Memory B cell (primary cell): ENCODE measurements around the gene DACT2.
"Not testable (repeated sequence)": the region's sequence is repeated elsewhere in the genome, so short reads cannot be mapped to it uniquely, and the experiment has no call there.

Experiments
- ATAC-seq: fragments of 150-1000 bp; cut with Tn5 transposase; 2 replicates; pipeline ENCODE4 v1.10.0; 2021; ENCODE audit warnings: low read depth, mild to moderate bottlenecking, moderate library complexity
- DNase-seq, 2 donors: peaks; one replicate each; pipeline ENCODE4 v3.0.0; 2022; ENCODE audit warnings: low spot score in 2 of 2
- H3K27ac Mint-ChIP-seq: one replicate; pipeline ENCODE4 v1.8.0; 2022; ENCODE audit warnings: mild to moderate bottlenecking, moderate library complexity, mixed read lengths
- H3K27me3 Mint-ChIP-seq: one replicate; pipeline ENCODE4 v1.8.0; 2022; ENCODE audit warnings: mixed read lengths
- H3K36me3 Mint-ChIP-seq: one replicate; pipeline ENCODE4 v1.8.0; 2022; ENCODE audit warnings: mild to moderate bottlenecking, mixed read lengths
- H3K4me1 Mint-ChIP-seq: one replicate; pipeline ENCODE4 v1.8.0; 2022; ENCODE audit warnings: mixed read lengths
- H3K4me3 Mint-ChIP-seq: one replicate; pipeline ENCODE4 v1.8.0; 2022; ENCODE audit warnings: mild to moderate bottlenecking, moderate library complexity, mixed read lengths
- H3K9me3 Mint-ChIP-seq: one replicate; pipeline ENCODE4 v1.8.0; 2022; ENCODE audit warnings: mixed read lengths

The DACT2 gene

GRCh38 chr6:168294901-168295300 is 24.7 kb downstream of the DACT2 start:
- Mint-ChIP-seq H3K27ac (no peak overlapping the region), H3K4me1 (no peaks in the 10 kb centered on the region), H3K36me3 (peaks cover 2% of the 10 kb centered on the region), H3K9me3 (peaks cover 3% of the 10 kb centered on the region), H3K4me3 (no peak overlapping the region), H3K27me3 (peaks cover 2% of the 10 kb centered on the region)
- ATAC-seq (no peak), DNase-seq (no peak)

GRCh38 chr6:168293636-168294530 is 25.7 kb downstream of the DACT2 start:
- H3K36me3 Mint-ChIP-seq: peaks cover 2% of the 10 kb centered on the region
- H3K9me3 Mint-ChIP-seq: peaks cover 3% of the 10 kb centered on the region
- no peak overlapping the region for H3K27ac Mint-ChIP-seq
- ATAC-seq (no peak), DNase-seq (no peak)
- peaks cover 3% of the 10 kb centered on the region for H3K27me3 Mint-ChIP-seq
- H3K4me3 Mint-ChIP-seq: no peak overlapping the region
- H3K4me1 Mint-ChIP-seq: no peaks in the 10 kb centered on the region

DNA sequence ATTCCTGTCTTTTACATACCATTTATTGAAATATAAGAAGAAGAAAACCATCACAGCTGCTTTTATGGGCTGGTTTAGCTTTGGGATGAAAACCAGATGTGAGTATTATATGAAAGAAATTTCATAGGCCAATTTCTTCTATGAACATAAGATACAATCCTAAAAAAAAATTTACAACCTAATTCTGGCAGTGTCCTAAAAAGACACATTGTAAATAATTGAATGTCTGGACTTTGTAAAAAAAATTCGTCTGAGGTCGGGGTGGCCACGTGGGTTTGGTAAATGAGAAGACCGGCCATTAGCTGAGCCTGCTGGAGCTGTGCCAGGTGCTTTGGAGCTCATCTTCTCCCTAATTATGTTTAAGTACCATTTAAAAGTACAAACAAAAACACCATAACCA is 26.8 kb downstream of the DACT2 start:
- peaks cover 3% of the 10 kb centered on the region for H3K9me3 Mint-ChIP-seq
- DNase-seq (no peak), ATAC-seq (no peak)
- H3K4me1 Mint-ChIP-seq: no peaks in the 10 kb centered on the region
- H3K4me3 Mint-ChIP-seq: no peak overlapping the region
- H3K36me3 Mint-ChIP-seq: peaks cover 2% of the 10 kb centered on the region
- no peak overlapping the region for H3K27ac Mint-ChIP-seq
- H3K27me3 Mint-ChIP-seq: peaks cover 3% of the 10 kb centered on the region

DNA sequence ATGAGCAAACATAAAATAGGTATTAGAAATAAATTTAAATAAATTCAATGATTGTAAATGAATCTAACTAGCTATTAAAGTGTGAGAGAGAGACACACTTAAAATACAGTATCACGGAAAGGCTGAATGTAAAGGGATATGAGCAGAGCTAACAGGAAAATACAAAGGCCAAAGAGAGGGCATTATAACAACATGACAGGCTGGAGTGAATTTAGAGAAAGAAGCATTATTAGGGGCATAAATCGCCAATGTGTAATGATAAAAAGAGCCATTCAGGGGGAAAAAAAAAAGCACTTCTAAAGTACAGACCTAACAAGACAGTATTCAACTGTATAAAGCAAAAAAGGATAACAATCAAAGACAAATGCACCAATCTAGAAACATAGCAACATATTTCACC is 28.1 kb downstream of the DACT2 start:
- DNase-seq (no peak), ATAC-seq (no peak)
- Mint-ChIP-seq H3K27ac (no peak overlapping the region), H3K36me3 (peaks cover 2% of the 10 kb centered on the region), H3K9me3 (peaks cover 3% of the 10 kb centered on the region), H3K4me3 (no peak overlapping the region), H3K27me3 (peaks cover 1% of the 10 kb centered on the region), H3K4me1 (no peaks in the 10 kb centered on the region)

- peaks cover 1% of the 10 kb centered on the region for H3K27me3 Mint-ChIP-seq
- no peaks in the 10 kb centered on the region for H3K9me3 Mint-ChIP-seq
- no peak for ATAC-seq
- H3K27ac Mint-ChIP-seq: no peak overlapping the region
- H3K36me3 Mint-ChIP-seq: no peaks in the 10 kb centered on the region
- H3K4me1 Mint-ChIP-seq: no peaks in the 10 kb centered on the region
- H3K4me3 Mint-ChIP-seq: no peak overlapping the region
- DNase-seq: no peak
These were observed 29.5 kb downstream of the DACT2 start for GRCh38 chr6:168290095-168290494.

GRCh38 chr6:168289571-168289962 is 30.0 kb downstream of the DACT2 start:
- Mint-ChIP-seq H3K27me3 (peaks cover 1% of the 10 kb centered on the region), H3K36me3 (no peaks in the 10 kb centered on the region), H3K9me3 (no peaks in the 10 kb centered on the region), H3K27ac (no peak overlapping the region), H3K4me1 (no peaks in the 10 kb centered on the region), H3K4me3 (no peak overlapping the region)
- no peak for DNase-seq
- ATAC-seq: no peak

DNA sequence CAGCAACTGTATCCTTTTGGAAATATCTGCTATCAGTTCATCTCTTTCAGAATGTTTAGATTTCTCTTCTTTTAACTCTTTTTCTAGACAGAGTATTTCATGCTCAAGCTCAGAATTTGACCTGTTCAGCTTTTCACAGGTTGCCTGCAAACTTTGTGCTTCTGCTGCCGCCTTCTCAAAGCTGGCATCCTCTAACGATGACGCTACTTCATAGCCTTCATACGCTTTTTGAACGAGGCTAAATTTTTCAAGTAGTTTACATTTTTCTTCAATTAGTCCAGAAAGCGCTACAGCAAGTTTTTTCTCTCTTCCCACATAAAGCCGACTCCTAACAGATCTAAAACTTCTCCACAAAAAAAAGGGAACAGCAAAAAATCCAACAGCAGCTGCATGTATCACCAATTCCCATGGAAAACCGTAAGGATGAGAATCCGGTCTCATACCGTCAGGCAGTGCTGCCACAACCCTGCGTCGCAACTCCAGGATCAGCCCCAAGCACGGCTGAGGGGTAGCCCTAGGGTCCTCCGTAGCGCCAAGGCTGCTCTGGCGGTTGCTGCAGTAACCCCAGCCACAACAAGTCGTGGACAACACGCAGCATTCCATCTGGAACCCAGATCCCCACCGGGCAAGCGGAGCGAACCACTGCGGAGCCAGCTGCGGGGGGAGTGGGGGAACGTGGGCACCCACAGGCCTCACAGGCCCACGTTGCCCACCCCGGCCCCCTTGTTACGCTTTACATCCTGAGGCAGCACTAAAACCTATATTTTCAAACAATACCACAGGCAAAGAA is 30.6 kb downstream of the DACT2 start:
- H3K36me3 Mint-ChIP-seq: no peaks in the 10 kb centered on the region
- no peaks in the 10 kb centered on the region for H3K4me1 Mint-ChIP-seq
- no peak for DNase-seq
- no peak for ATAC-seq
- no peak overlapping the region for H3K27ac Mint-ChIP-seq
- H3K9me3 Mint-ChIP-seq: no peaks in the 10 kb centered on the region
- H3K27me3 Mint-ChIP-seq: peaks cover 1% of the 10 kb centered on the region
- no peak overlapping the region for H3K4me3 Mint-ChIP-seq

DNA sequence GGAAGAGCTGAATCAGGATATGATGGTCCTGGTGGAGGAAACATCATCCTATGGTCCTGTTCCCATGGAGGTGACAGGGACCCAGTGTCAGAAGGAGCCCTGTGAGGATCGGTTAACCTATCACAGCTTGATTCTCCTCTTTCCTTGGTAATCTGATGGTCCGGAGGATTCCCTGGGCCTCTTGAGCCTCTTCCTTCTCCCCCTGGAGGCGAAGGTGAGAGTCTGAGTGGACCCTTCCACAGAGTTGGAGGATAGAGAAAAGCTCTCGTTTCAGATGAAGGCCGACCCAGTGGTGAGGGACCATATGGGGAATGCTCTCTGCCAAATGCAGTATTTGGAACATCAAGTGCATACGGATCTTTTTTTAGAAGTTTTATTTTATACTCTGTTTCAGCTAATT is 32.1 kb downstream of the DACT2 start:
- DNase-seq, H3K4me1 Mint-ChIP-seq, H3K27ac Mint-ChIP-seq, ATAC-seq, H3K27me3 Mint-ChIP-seq, H3K4me3 Mint-ChIP-seq, H3K9me3 Mint-ChIP-seq, H3K36me3 Mint-ChIP-seq: not testable (repeated sequence)

- ATAC-seq, H3K27me3 Mint-ChIP-seq, H3K36me3 Mint-ChIP-seq, H3K27ac Mint-ChIP-seq, H3K9me3 Mint-ChIP-seq, H3K4me1 Mint-ChIP-seq, DNase-seq, H3K4me3 Mint-ChIP-seq: not testable (repeated sequence)
These were observed 32.7 kb downstream of the DACT2 start for GRCh38 chr6:168286771-168287446.

- Mint-ChIP-seq H3K36me3 (no peaks in the 10 kb centered on the region), H3K4me3 (no peak overlapping the region), H3K9me3 (no peaks in the 10 kb centered on the region), H3K27me3 (peaks cover 3% of the 10 kb centered on the region), H3K4me1 (no peaks in the 10 kb centered on the region), H3K27ac (no peak overlapping the region)
- ATAC-seq (no peak), DNase-seq (no peak)
These were observed 33.5 kb downstream of the DACT2 start for GRCh38 chr6:168286116-168286515.

DNA sequence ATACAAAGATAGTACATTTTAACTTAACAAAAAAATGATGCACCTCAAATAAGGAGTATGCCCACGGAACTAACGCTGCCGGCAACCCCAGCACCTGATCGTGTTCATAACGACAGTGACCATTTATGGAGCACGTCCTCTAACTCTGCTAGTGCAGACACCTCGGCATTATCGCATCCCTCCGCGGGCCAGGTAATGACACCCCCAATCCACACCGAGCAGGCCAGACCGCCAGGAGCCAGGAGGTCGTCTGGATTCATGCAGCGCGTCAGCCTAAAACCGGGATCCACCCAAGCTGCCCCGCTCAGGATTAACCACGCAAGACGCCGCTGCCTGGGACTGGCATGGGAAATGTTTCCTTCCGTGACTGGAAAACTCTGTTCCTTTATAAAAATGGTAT is 34.1 kb downstream of the DACT2 start:
- no peak overlapping the region for H3K4me3 Mint-ChIP-seq
- no peaks in the 10 kb centered on the region for H3K9me3 Mint-ChIP-seq
- no peaks in the 10 kb centered on the region for H3K4me1 Mint-ChIP-seq
- DNase-seq: no peak
- no peak overlapping the region for H3K27ac Mint-ChIP-seq
- no peaks in the 10 kb centered on the region for H3K36me3 Mint-ChIP-seq
- H3K27me3 Mint-ChIP-seq: peaks cover 3% of the 10 kb centered on the region
- no peak for ATAC-seq

DNA sequence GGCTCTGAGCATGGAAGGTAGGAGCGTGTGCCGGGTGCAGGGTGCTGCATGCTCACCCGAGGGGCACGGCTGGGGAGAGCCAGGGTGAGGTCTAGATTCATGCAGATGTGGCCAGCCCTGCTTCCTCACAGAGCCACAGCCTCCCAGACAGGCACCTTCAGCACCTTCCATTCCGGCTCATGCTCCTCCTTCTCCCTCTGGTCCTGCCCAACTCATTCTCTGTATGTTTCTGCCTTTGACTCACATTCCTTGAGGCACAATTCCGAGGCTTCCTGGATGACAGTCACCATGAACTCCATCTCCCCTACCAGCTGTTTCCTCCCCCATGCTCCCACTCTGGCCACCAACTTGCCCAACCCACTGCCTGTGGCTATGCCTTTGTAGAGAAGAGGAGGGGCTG is 35.4 kb downstream of the DACT2 start:
- no peak for DNase-seq
- no peak for ATAC-seq
- Mint-ChIP-seq H3K27ac (no peak overlapping the region), H3K9me3 (no peaks in the 10 kb centered on the region), H3K4me3 (no peak overlapping the region), H3K36me3 (no peaks in the 10 kb centered on the region), H3K4me1 (no peaks in the 10 kb centered on the region), H3K27me3 (peaks cover 2% of the 10 kb centered on the region)

GRCh38 chr6:168283686-168284025 is 35.9 kb downstream of the DACT2 start:
- no peak overlapping the region for H3K27ac Mint-ChIP-seq
- DNase-seq (no peak), ATAC-seq (no peak)
- H3K9me3 Mint-ChIP-seq: no peaks in the 10 kb centered on the region
- peaks cover 2% of the 10 kb centered on the region for H3K27me3 Mint-ChIP-seq
- no peaks in the 10 kb centered on the region for H3K4me1 Mint-ChIP-seq
- no peak overlapping the region for H3K4me3 Mint-ChIP-seq
- no peaks in the 10 kb centered on the region for H3K36me3 Mint-ChIP-seq

GRCh38 chr6:168282985-168283685 is 36.4 kb downstream of the DACT2 start:
- Mint-ChIP-seq H3K36me3 (no peaks in the 10 kb centered on the region), H3K4me3 (no peak overlapping the region), H3K9me3 (peaks cover under 1% of the 10 kb centered on the region), H3K27me3 (peaks cover 3% of the 10 kb centered on the region), H3K27ac (no peak overlapping the region), H3K4me1 (no peaks in the 10 kb centered on the region)
- no peak for ATAC-seq
- no peak for DNase-seq
